DOHH2 (cell line): ENCODE data around the gene KIF25.

Experiments
- H3F3A ChIP-seq: fragments of 200-600 bp; sonication (generic), shearing (Covaris generic); 2 replicates; pipeline ENCODE4 v1.6.0; 2016; ENCODE audit warnings: antibody characterized with exemption, mild to moderate bottlenecking; ENCODE audit not compliant: control insufficient read depth, insufficient read depth
- H3K27ac ChIP-seq: fragments of 200-600 bp; sonication (generic); 2 replicates; pipeline ENCODE4 v1.5.1; 2014; ENCODE audit warnings: low read depth, mild to moderate bottlenecking, low read length, moderate library complexity
- H3K27me3 ChIP-seq: fragments of 200-600 bp; sonication (generic); 2 replicates; pipeline ENCODE4 v1.6.1; 2014; ENCODE audit warnings: mild to moderate bottlenecking, low read length, mixed read lengths; ENCODE audit not compliant: control insufficient read depth
- H3K36me3 ChIP-seq: fragments of 200-600 bp; sonication (generic); 2 replicates; pipeline ENCODE4 v1.6.1; 2014; ENCODE audit warnings: mild to moderate bottlenecking, low read length, moderate library complexity, mixed read lengths; ENCODE audit not compliant: control insufficient read depth
- H3K4me1 ChIP-seq: fragments of 200-600 bp; sonication (generic); 2 replicates; pipeline ENCODE4 v1.6.1; 2014; ENCODE audit warnings: mild to moderate bottlenecking, low read length, mixed read lengths; ENCODE audit not compliant: control insufficient read depth
- H3K4me2 ChIP-seq: fragments of 200-600 bp; sonication (generic); 2 replicates; pipeline ENCODE4 v1.6.0; 2014; ENCODE audit warnings: mild to moderate bottlenecking, low read length, moderate library complexity
- H3K4me3 ChIP-seq: fragments of 200-600 bp; sonication (generic); 2 replicates; pipeline ENCODE4 v1.5.1; 2014; ENCODE audit warnings: mild to moderate bottlenecking, low read length, mixed read lengths
- H3K79me2 ChIP-seq: fragments of 200-600 bp; sonication (generic); 2 replicates; pipeline ENCODE4 v1.6.1; 2014; ENCODE audit warnings: mild to moderate bottlenecking, low read length, mixed read lengths; ENCODE audit not compliant: control insufficient read depth
- H3K9me2 ChIP-seq: fragments of 200-600 bp; sonication (generic); replicated peaks from 2 replicates; pipeline ENCODE4 v1.6.1; 2014; ENCODE audit warnings: mild to moderate bottlenecking, low read length, mixed read lengths; ENCODE audit not compliant: control insufficient read depth
- H3K9me3 ChIP-seq: fragments of 200-600 bp; sonication (generic); 2 replicates; pipeline ENCODE4 v1.6.1; 2014; ENCODE audit warnings: antibody characterized with exemption, low read length, mixed read lengths; ENCODE audit not compliant: control insufficient read depth, insufficient read depth
- H4K20me1 ChIP-seq: fragments of 200-600 bp; sonication (generic); 2 replicates; pipeline ENCODE4 v1.6.0; 2014; ENCODE audit warnings: low read depth, mild to moderate bottlenecking, antibody characterized with exemption, low read length, moderate library complexity; ENCODE audit not compliant: control insufficient read depth, insufficient read depth
- EZH2phosphoT487 ChIP-seq: fragments of 200-600 bp; sonication (generic); IDR thresholded peaks from 2 replicates; pipeline ENCODE4 v1.6.1; 2017; ENCODE audit warnings: borderline replicate concordance, mild to moderate bottlenecking, antibody characterized with exemption, low read length, moderate library complexity, mixed read lengths
- TF ChIP-seq, protein P1 (sequence below): fragments of 200-600 bp; sonication (generic); IDR thresholded peaks from one replicate; pipeline ENCODE4 v1.5.1; 2014; ENCODE audit warnings: antibody characterized with exemption, mild to moderate bottlenecking, low read depth, low read length; ENCODE audit not compliant: poor library complexity, severe bottlenecking

KIF25 gene

DNA sequence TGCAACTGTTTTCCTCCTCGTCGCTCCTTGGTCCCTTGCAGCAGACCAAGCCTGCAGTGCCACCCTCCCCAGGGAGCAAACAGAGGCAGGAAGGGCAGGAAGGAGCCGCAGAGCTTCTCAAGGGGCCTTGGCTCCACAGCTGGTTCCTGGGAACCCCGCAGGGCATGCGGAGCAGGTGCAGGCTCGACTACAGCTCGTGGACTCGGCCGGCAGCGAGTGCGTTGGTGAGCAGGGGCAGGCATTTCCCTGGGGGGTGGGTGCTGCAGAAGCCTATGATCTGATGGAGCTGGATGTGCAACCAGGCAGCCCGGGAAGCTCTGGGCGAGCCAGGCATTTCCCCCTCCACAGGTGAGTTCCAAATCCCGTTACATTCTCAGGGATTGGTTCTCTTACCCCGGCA lies 44.5 kb downstream of the KIF25 start:
- Histone ChIP-seq H3K27me3 (no peaks in the 10 kb centered on the region), H4K20me1 (no peaks in the 10 kb centered on the region), H3F3A (no peaks in the 10 kb centered on the region), H3K79me2 (no peaks in the 10 kb centered on the region), H3K9me3 (peaks cover 27% of the 10 kb centered on the region; the same call in 1 of the 2 replicates), H3K9me2 (no peaks in the 10 kb centered on the region), H3K36me3 (no peaks in the 10 kb centered on the region), H3K4me3 (no peak overlapping the region), H3K27ac (no peak overlapping the region), H3K4me2 (no peak overlapping the region), H3K4me1 (no peaks in the 10 kb centered on the region)
- TF ChIP-seq EZH2phosphoT487, result no peak
- TF ChIP-seq, protein P1, sequence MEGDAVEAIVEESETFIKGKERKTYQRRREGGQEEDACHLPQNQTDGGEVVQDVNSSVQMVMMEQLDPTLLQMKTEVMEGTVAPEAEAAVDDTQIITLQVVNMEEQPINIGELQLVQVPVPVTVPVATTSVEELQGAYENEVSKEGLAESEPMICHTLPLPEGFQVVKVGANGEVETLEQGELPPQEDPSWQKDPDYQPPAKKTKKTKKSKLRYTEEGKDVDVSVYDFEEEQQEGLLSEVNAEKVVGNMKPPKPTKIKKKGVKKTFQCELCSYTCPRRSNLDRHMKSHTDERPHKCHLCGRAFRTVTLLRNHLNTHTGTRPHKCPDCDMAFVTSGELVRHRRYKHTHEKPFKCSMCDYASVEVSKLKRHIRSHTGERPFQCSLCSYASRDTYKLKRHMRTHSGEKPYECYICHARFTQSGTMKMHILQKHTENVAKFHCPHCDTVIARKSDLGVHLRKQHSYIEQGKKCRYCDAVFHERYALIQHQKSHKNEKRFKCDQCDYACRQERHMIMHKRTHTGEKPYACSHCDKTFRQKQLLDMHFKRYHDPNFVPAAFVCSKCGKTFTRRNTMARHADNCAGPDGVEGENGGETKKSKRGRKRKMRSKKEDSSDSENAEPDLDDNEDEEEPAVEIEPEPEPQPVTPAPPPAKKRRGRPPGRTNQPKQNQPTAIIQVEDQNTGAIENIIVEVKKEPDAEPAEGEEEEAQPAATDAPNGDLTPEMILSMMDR, result no peak

DNA sequence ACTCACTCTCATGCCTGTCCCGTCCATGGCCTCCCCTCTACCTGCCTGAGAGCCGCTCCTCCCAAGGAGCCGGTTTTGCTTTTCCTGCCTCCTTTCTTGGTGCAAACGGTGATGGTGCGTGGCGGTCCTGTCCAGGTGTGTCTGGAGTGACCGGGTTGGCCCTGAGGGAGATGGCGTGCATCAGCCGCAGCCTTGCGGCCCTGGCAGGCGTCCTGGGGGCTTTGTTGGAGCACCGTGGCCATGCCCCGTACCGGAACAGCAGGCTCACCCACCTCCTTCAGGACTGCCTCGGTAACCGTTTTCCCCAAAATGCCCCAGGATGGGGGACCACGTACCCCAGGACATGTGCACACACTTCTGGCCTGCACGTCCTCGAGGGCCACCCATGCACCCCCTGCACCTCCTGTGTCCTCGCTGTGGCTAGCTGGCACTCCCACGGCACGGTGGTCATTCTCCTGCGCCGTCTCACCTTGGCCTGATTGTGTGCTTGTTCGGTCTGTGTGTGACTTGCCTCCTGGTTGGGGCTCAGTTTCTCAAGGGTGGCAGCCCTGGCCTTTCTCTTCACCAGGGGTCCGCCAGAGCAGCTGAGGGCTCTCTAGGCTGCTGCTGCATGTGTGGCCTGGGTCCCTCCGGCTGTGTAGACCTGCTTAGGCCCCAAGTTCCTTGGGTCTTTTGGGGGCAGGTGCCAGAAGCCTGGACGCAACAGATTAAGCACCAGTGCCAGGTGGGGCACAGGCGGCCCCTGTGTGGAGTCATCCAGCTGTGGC lies 45.1 kb downstream of the KIF25 start:
- H3F3A ChIP-seq, result no peaks in the 10 kb centered on the region
- no peaks in the 10 kb centered on the region for H3K4me1 ChIP-seq
- H3K4me3 ChIP-seq, result no peak overlapping the region
- H3K79me2 ChIP-seq, result no peaks in the 10 kb centered on the region
- peaks cover 27% of the 10 kb centered on the region; the same call in 1 of the 2 replicates for H3K9me3 ChIP-seq
- H3K9me2 ChIP-seq, result no peaks in the 10 kb centered on the region
- no peak overlapping the region for H3K27ac ChIP-seq
- TF ChIP-seq, protein P1, result no peak
- TF ChIP-seq EZH2phosphoT487, result no peak
- H3K36me3 ChIP-seq, result no peaks in the 10 kb centered on the region
- no peaks in the 10 kb centered on the region for H3K27me3 ChIP-seq
- no peak overlapping the region for H3K4me2 ChIP-seq
- no peaks in the 10 kb centered on the region for H4K20me1 ChIP-seq

DNA sequence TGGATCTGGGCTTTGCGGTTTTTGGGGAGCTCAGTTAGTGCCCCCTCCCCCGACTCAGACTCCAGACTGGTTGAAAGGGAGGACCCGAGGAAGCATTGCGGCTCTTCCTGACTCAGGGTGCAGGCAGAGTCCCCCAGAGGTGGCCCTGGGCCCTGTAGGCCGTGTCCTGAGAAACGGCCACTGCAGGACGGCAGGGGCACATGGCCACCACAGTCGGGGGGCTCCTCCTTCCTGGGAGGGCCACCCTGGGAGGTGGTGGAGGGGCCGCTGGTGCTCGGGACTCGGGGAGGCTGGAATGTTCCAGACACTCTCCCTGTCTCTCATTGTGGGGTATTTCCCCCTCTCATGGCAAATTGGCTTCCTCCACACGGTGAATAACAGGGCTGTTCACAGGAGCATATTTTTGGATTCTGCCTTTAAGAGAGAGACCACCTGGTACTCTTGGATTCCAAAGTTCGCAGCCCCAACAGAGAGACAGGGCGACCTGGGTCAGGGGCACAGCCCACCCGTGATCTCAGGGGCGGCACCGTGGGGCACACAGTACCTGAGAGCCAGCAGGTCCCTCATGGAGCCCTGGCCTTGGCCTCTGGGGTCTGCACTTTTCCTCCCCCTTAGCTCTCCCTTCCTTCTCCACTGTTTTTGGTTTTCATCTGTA lies 45.8 kb downstream of the KIF25 start:
- no peak overlapping the region for H3K27ac ChIP-seq
- H4K20me1 ChIP-seq, result no peaks in the 10 kb centered on the region
- no peak overlapping the region for H3K4me3 ChIP-seq
- H3K36me3 ChIP-seq, result no peaks in the 10 kb centered on the region
- no peaks in the 10 kb centered on the region for H3K27me3 ChIP-seq
- H3F3A ChIP-seq, result no peaks in the 10 kb centered on the region
- H3K9me2 ChIP-seq, result no peaks in the 10 kb centered on the region
- no peak overlapping the region for H3K4me2 ChIP-seq
- no peaks in the 10 kb centered on the region for H3K79me2 ChIP-seq
- peaks cover 25% of the 10 kb centered on the region; the same call in 1 of the 2 replicates for H3K9me3 ChIP-seq
- H3K4me1 ChIP-seq, result no peaks in the 10 kb centered on the region
- TF ChIP-seq EZH2phosphoT487, result no peak
